GM23248 (cell line): ENCODE results near the gene TNNI3K. TPM values are rescaled to one million over a fixed set of nuclear protein-coding genes. Genes with fewer than 3 reads are reported as not detected.
A peak's percentile ranks its signal among the peaks of the same experiment; 100 is the strongest.

ENCODE experiments used
- DNase-seq: peaks from one replicate; pipeline ENCODE4 v3.0.0-alpha.2; 2015
- H2AFZ ChIP-seq: fragments of 200-600 bp; sonication (generic); 2 replicates; pipeline ENCODE4 v1.6.1; 2016; ENCODE audit warnings: antibody characterized with exemption
- H3F3A ChIP-seq: fragments of 200-600 bp; sonication (generic); 2 replicates; pipeline ENCODE4 v1.6.1; 2016; ENCODE audit warnings: mild to moderate bottlenecking, antibody characterized with exemption, mixed run types; ENCODE audit not compliant: insufficient read depth
- H3K27ac ChIP-seq: fragments of 200-600 bp; sonication (generic); 2 replicates; pipeline ENCODE4 v1.5.1; 2016; ENCODE audit warnings: mild to moderate bottlenecking
- H3K27me3 ChIP-seq: fragments of 200-600 bp; sonication (generic); replicated peaks from 2 replicates; pipeline ENCODE4 v1.6.1; 2016; ENCODE audit warnings: mild to moderate bottlenecking; ENCODE audit not compliant: insufficient read depth
- H3K36me3 ChIP-seq: fragments of 200-600 bp; sonication (generic); 2 replicates; pipeline ENCODE4 v1.6.1; 2016; ENCODE audit warnings: low read depth, mild to moderate bottlenecking
- H3K4me1 ChIP-seq: fragments of 200-600 bp; sonication (generic); 2 replicates; pipeline ENCODE4 v1.6.1; 2016; ENCODE audit warnings: mild to moderate bottlenecking; ENCODE audit not compliant: insufficient read depth
- H3K4me2 ChIP-seq: fragments of 200-600 bp; sonication (generic); one replicate; pipeline ENCODE4 v1.6.1; 2016; ENCODE audit warnings: mild to moderate bottlenecking; ENCODE audit not compliant: unreplicated experiment
- H3K4me3 ChIP-seq: fragments of 200-600 bp; sonication (generic); 2 replicates; pipeline ENCODE4 v1.5.1; 2016; ENCODE audit warnings: mild to moderate bottlenecking
- H3K79me2 ChIP-seq: fragments of 200-600 bp; sonication (generic); 2 replicates; pipeline ENCODE4 v1.6.1; 2016; ENCODE audit warnings: mild to moderate bottlenecking; ENCODE audit not compliant: insufficient read depth
- H3K9ac ChIP-seq: fragments of 200-600 bp; sonication (generic); 2 replicates; pipeline ENCODE4 v1.6.1; 2016; ENCODE audit warnings: mild to moderate bottlenecking
- H3K9me2 ChIP-seq: fragments of 200-600 bp; sonication (generic); 2 replicates; pipeline ENCODE4 v1.6.1; 2016; ENCODE audit warnings: mixed run types, mild to moderate bottlenecking, moderate library complexity; ENCODE audit not compliant: insufficient read depth
- H3K9me3 ChIP-seq: fragments of 200-600 bp; sonication (generic); one replicate; pipeline ENCODE4 v1.6.1; 2017; ENCODE audit warnings: low read depth
- H4K20me1 ChIP-seq: fragments of 200-600 bp; sonication (generic); 2 replicates; pipeline ENCODE4 v1.6.0; 2016; ENCODE audit not compliant: insufficient read depth
- EZH2 ChIP-seq: fragments of 200-600 bp; sonication (generic); IDR thresholded peaks from 2 replicates; pipeline ENCODE4 v1.6.1; 2018; ENCODE audit warnings: antibody characterized with exemption, mild to moderate bottlenecking; ENCODE audit not compliant: insufficient read depth, poor library complexity, severe bottlenecking
- EZH2phosphoT487 ChIP-seq: fragments of 200-600 bp; sonication (generic); IDR thresholded peaks from 2 replicates; pipeline ENCODE4 v1.6.1; 2018; ENCODE audit warnings: antibody characterized with exemption, moderate library complexity, mild to moderate bottlenecking, low read depth; ENCODE audit not compliant: insufficient read depth
- WGBS, 2 experiments: methylation state at CpG; one replicate each; pipeline ENCODE4 v1.1.6; 2015 to 2017; ENCODE audit warnings: low lambda C conversion rate in 2 of 2, low coverage in 1 of 2; ENCODE audit errors: missing lambda C conversion rate in 2 of 2; 5-methylcytosine and 5-hydroxymethylcytosine counted together
- in situ Hi-C: fragments of 300-500 bp; cut with MboI; formaldehyde crosslinking; loops from 2 replicates; pipeline ENCODE4 v1.15.0; 2020
- polyA plus RNA-seq: library from polyadenylated mRNA; unstranded; fragments of >200 nt; fragmentation: Nextera tagmentation; extraction: Ambion mirVana; gene quantifications from 2 replicates; pipeline ENCODE4 v1.2.1, GENCODE V29; 2016
- total RNA-seq: library from RNA; depleted of rRNA; stranded (reverse); fragments of >200 nt; shearing (Covaris generic); gene quantifications from 2 replicates; pipeline ENCODE4 v1.2.3, GENCODE V29; 2014

The TNNI3K gene
- total and polyA plus RNA-seq, 2 experiments from 2014 or later: not detected

GRCh38 chr1:74463333-74463988 is 228.3 kb downstream of the TNNI3K start:
- in situ Hi-C loops: no loop called here
- H3K4me2 ChIP-seq: peak overlapping the region; percentile 65

GRCh38 chr1:74464037-74464436 is 228.8 kb downstream of the TNNI3K start:
- H3F3A ChIP-seq: peaks cover 14% of the 10 kb centered on the region
- 0 out of 2 replicates have a peak overlapping the region, but pooled peaks have one; percentile 28 for H2AFZ ChIP-seq
- H3K27me3 ChIP-seq: peaks cover 4% of the 10 kb centered on the region; the same call in 1 of the 2 replicates
- no peak for TF ChIP-seq EZH2
- no peak for TF ChIP-seq EZH2phosphoT487
- in situ Hi-C loops: no loop called here
- peak overlapping the region; percentile 38; the same call in 1 of the 2 replicates for H3K27ac ChIP-seq
- H3K9me2 ChIP-seq: no peaks in the 10 kb centered on the region
- peak overlapping the region; percentile 65 for H3K4me2 ChIP-seq
- 2% methylated on average over 6 of the region's 6 CpGs for WGBS, 2 experiments
- peak; percentile 59 for DNase-seq
- H3K4me1 ChIP-seq: peaks cover 13% of the 10 kb centered on the region
- H4K20me1 ChIP-seq: no peaks in the 10 kb centered on the region
- no peaks in the 10 kb centered on the region for H3K9me3 ChIP-seq
- H3K4me3 ChIP-seq: no peak overlapping the region
- H3K36me3 ChIP-seq: no peaks in the 10 kb centered on the region
- peak overlapping the region; percentile 35; the same call in 1 of the 2 replicates for H3K9ac ChIP-seq
- H3K79me2 ChIP-seq: no peaks in the 10 kb centered on the region

More at GRCh38 chr1:74463333-74463988, 228.3 kb downstream of the TNNI3K start:
- TF ChIP-seq EZH2 (no peak), EZH2phosphoT487 (no peak)
- 16 to 19% methylated on average over 9 of the region's 9 CpGs for WGBS, 2 experiments
- Histone ChIP-seq H3K79me2 (no peaks in the 10 kb centered on the region), H3K9ac (peak overlapping the region; percentile 35; the same call in 1 of the 2 replicates), H3K27ac (peak overlapping the region; percentile 38; the same call in 1 of the 2 replicates), H3K27me3 (peaks cover 4% of the 10 kb centered on the region; the same call in 1 of the 2 replicates), H3K4me1 (peaks cover 13% of the 10 kb centered on the region), H3K4me3 (no peak overlapping the region), H4K20me1 (no peaks in the 10 kb centered on the region), H3K9me2 (no peaks in the 10 kb centered on the region), H3K9me3 (no peaks in the 10 kb centered on the region), H2AFZ (0 out of 2 replicates have a peak overlapping the region, but pooled peaks have one; percentile 28), H3F3A (peaks cover 14% of the 10 kb centered on the region), H3K36me3 (no peaks in the 10 kb centered on the region)
- peak; percentile 79 for DNase-seq

GRCh38 chr1:74465193-74465681 is 230.1 kb downstream of the TNNI3K start:
- peaks cover 13% of the 10 kb centered on the region for H3K4me1 ChIP-seq
- H3K79me2 ChIP-seq: no peaks in the 10 kb centered on the region
- 91 to 94% methylated on average over 20 to 24 of the region's 24 CpGs for WGBS, 2 experiments
- no peak overlapping the region for H3K4me3 ChIP-seq
- H3K9me3 ChIP-seq: no peaks in the 10 kb centered on the region
- H3K27me3 ChIP-seq: peaks cover 4% of the 10 kb centered on the region
- DNase-seq: no peak
- TF ChIP-seq EZH2: no peak
- TF ChIP-seq EZH2phosphoT487: no peak
- H3K9ac ChIP-seq: no peak overlapping the region
- H3K9me2 ChIP-seq: no peaks in the 10 kb centered on the region
- H2AFZ ChIP-seq: no peak overlapping the region
- no peak overlapping the region for H3K27ac ChIP-seq
- H3F3A ChIP-seq: peaks cover 14% of the 10 kb centered on the region
- H4K20me1 ChIP-seq: no peaks in the 10 kb centered on the region
- H3K4me2 ChIP-seq: no peak overlapping the region
- in situ Hi-C loops: no loop called here
- H3K36me3 ChIP-seq: no peaks in the 10 kb centered on the region

GRCh38 chr1:74467786-74468377 is 232.7 kb downstream of the TNNI3K start:
- H3K9me2 ChIP-seq: no peaks in the 10 kb centered on the region
- in situ Hi-C loops: no loop called here
- peaks cover 13% of the 10 kb centered on the region for H3K4me1 ChIP-seq
- no peak overlapping the region for H2AFZ ChIP-seq
- no peak overlapping the region for H3K4me2 ChIP-seq
- H3K4me3 ChIP-seq: no peak overlapping the region
- H3K9ac ChIP-seq: no peak overlapping the region
- no peak for TF ChIP-seq EZH2phosphoT487
- TF ChIP-seq EZH2: no peak
- H3K27me3 ChIP-seq: peaks cover 4% of the 10 kb centered on the region; the same call in 1 of the 2 replicates
- H3K27ac ChIP-seq: no peak overlapping the region
- DNase-seq: peak; percentile 30
- H3K79me2 ChIP-seq: no peaks in the 10 kb centered on the region
- WGBS, 2 experiments: 75 to 80% methylated on average over 3 of the region's 3 CpGs
- H3K9me3 ChIP-seq: no peaks in the 10 kb centered on the region
- no peaks in the 10 kb centered on the region for H3K36me3 ChIP-seq
- H3F3A ChIP-seq: peaks cover 13% of the 10 kb centered on the region
- no peaks in the 10 kb centered on the region for H4K20me1 ChIP-seq
